Activated CD4-positive, CD25-positive, alpha-beta regulatory T cell treated with anti-CD3 and anti-CD28 coated beads, Interleukin-2, amount 50 U/mL, for 24 hours (primary cell): ENCODE results near the gene PELO.
"Not testable (repeated sequence)": the region's sequence is repeated elsewhere in the genome, so short reads cannot be mapped to it uniquely, and the experiment has no call there.

Experiments used
- ATAC-seq, 2 donors: fragments of 150-1000 bp; cut with Tn5 transposase; one replicate each; pipeline ENCODE4 v1.10.0; 2021; ENCODE audit warnings: mild to moderate bottlenecking in 1 of 2, moderate library complexity in 1 of 2

The PELO gene

DNA sequence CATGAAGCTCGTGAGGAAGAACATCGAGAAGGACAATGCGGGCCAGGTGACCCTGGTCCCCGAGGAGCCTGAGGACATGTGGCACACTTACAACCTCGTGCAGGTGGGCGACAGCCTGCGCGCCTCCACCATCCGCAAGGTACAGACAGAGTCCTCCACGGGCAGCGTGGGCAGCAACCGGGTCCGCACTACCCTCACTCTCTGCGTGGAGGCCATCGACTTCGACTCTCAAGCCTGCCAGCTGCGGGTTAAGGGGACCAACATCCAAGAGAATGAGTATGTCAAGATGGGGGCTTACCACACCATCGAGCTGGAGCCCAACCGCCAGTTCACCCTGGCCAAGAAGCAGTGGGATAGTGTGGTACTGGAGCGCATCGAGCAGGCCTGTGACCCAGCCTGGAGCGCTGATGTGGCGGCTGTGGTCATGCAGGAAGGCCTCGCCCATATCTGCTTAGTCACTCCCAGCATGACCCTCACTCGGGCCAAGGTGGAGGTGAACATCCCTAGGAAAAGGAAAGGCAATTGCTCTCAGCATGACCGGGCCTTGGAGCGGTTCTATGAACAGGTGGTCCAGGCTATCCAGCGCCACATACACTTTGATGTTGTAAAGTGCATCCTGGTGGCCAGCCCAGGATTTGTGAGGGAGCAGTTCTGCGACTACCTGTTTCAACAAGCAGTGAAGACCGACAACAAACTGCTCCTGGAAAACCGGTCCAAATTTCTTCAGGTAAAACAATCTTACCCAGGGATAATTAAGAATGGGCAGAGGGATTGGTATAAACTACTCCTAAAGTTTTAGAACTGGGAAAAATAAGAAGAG lies 12.9 kb downstream of the PELO start:
- ATAC-seq, result peak; percentile 71 to 72

DNA sequence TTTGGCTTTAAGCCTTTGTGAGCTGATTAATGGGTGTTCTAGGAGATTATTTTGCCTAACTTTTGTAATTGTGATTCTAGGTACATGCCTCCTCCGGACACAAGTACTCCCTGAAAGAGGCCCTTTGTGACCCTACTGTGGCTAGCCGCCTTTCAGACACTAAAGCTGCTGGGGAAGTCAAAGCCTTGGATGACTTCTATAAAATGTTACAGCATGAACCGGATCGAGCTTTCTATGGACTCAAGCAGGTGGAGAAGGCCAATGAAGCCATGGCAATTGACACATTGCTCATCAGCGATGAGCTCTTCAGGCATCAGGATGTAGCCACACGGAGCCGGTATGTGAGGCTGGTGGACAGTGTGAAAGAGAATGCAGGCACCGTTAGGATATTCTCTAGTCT lies 13.6 kb downstream of the PELO start:
- no peak for ATAC-seq

DNA sequence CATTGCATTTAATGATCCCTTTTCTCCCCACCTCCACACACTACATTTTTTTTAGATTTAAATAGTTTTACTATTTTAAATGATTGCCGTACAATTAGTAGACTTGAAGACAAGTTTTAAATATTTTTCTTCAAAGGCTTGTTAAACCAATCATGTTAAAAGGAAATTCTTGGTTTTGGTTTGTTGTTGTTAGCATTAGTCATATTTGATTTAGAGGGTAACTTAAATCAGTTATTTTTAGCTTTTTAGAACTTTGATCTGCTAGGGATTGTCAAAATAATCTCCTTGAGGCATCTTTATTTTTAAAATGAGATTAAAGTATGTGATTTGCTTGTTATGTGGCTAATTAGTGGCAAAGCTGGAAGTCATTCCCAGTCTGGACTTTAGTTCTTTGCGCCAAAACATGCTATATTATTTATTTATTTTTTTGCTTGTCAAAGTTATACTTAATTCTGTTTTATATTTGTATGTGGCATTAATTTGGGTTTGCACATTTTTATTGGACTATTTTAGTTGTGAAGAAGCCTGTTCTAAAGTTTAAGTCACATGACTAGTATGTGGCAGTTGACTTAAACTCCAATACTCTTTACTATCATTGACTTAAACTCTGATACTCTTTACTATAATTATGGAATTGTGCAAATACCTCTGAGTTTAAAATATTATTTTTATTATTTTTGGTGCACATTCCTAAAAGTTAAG lies 14.7 kb downstream of the PELO start:
- ATAC-seq, result no peak

DNA sequence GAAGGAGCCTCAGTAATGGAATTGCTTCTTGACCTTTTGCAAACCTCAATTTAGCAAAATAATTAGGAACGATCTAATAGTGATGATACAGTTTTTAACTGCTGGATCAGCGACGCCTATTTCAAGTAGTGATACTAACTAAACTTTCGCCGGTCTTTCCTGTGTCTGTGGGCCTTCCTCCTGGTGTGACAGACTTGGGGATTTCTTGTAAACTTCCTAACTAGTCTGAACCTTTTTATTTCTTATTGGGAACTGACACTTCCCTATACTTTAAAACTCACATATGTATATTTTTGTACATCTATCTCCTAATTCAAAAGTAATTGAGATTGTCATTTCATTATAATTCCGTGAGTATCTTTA lies 15.2 kb downstream of the PELO start:
- ATAC-seq, result no peak

DNA sequence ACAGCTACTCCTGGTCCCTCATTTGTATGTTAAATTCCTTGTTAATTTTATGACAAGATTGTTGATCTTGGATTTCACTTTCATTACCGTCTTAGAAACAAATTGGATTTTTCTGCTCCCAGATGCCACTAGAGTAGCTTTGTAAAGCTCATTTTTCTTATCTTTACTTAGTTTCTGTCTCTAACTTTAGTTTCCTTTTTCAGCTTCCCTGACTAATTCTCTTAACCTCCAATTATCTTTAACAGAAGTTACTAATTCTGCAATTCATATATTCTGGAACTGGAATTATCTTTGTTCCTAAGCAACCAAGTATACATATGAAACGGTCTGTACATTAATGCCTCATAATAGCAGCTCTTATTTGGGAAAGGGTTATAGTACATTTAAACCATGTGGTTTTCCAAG lies 16.7 kb downstream of the PELO start:
- no peak for ATAC-seq

DNA sequence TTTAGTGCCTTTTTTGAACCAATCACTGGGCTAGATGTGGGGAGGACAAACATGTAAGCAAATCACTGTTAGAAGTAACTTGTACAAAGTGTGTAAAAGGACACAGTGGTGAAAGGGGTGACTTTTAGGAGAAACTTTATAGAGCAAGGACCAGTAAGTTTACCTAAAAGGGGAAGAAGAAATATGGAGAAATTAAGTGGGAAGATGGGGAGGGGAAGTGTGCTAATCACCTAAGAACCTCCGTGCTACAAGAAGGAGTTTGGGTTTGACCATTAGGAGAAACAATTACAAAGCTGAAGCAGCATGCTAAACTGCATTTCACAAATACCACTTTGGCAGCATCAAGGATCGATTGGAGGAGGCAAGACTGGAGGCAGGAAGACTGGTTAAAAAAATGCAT lies 17.3 kb downstream of the PELO start:
- ATAC-seq, result no peak

DNA sequence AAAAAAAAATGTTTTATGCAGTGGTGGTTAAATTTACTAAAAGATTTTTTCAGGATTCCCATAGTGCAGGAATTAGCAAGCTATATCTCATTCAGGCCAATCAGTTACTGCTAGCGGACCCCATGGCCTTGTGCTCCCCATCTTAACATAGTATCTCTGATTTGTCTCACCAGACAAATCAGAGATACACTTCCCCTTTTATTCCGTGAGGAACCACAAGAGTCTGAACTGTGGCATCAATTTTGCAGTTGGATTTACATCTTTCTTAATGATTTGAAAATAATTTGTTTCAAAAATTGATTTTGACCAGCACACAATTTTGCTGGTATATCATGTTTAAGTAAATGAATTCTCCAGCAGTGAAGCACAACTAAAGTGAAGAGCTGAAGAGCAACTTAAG lies 17.9 kb downstream of the PELO start:
- ATAC-seq, result no peak

DNA sequence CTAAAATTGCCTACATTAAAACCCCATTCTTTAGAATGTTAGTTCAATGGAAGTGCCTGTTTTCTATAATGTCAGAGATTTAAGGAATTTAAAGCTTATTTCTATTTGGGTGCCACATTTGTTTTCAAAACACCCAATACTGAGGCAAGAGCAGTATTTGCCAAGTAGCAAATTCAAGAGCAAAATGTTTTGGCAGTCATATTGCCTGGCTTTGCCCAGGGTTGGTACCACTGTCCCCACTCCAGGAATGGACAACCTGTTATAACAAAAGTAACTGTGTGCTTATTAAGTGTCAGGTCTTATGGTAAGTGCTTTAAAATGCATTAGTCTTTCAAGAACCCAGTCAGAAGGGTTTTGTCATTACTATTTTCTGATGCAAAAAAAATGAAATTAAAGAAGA lies 19.3 kb downstream of the PELO start:
- no peak for ATAC-seq

DNA sequence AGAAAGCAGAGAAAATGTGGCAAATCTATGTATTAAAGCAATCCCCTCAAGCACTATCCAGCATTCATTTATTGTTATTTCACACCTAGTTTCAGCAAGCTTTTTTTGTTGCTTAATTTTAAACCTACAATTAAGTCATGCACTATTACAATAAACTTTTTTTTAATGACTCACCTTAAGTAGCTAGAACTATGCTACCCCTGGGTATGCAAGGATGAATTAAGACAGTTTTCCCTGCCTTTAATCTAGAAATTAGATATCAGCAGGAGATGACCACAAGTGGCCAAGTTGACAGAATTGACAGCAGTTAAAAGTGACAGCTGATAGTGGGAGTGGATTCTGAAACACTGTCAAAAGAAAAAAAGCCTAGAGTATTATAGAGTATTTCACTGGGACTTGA lies 20.0 kb downstream of the PELO start:
- no peak for ATAC-seq

DNA sequence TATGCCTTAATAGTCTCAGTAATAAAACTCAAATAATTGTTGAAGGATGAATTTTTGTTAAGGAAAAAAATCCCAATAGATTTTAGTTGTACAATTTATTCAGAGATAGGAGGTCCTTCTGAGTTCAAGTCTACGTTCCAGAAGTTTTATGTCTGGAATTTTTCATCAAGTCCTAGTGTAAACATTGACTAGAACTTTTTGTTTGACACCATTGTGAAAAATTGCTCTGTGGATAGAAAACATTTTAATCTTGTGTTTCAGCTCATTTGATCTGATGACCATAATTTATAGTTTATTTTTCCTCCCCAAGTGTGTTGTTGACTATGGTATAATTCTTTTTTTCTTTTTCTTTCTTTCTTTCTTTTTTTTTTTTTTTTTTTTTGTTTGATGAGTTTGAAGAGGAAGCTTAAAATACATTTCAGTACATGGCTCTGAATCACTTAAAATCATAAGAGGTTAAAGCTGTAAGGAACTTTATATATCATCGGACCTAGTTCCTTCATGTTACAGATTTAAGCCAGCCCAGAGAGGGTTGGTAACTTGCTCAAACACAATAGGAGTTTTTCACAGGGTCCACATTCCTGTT lies 20.7 kb downstream of the PELO start:
- no peak for ATAC-seq

DNA sequence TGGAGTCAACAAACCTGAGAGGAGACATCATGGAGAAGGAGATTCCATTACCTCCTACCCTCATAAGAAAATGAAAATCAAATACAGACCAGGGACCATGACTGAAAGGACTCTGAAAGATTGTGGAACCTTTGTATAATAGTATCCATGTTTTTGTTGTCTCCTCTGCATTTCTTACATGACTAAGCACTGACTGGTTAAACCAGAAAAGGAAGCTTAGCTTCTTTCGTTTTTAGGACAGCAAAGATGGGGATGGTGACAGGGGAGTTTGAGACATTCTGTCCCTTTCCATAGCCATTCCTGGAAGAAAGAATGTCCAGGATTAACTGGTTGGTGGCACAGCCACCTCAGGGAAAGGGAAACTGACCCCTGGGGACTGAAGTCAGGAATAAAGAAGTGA lies 22.2 kb downstream of the PELO start:
- peak in 1 of 2 donors; percentile 21 for ATAC-seq

DNA sequence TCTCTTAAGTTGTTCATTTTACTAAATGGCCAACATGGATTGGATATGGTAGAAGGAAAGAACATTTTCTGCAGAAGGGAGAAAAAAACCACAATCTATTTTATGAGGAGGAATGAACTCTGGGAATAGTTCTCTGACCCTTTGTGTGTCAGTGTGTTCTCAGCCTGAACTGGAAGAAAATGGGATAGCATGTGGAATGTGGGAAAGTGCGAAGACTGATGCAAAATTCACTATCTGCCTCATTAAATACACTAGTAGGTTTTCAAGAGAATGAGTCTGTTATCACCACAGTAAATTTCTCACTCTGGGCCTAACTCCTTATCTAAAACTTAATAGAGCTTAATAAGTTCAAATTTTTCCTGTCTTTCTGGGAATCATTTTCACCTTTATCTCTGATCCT lies 22.7 kb downstream of the PELO start:
- ATAC-seq, result no peak

DNA sequence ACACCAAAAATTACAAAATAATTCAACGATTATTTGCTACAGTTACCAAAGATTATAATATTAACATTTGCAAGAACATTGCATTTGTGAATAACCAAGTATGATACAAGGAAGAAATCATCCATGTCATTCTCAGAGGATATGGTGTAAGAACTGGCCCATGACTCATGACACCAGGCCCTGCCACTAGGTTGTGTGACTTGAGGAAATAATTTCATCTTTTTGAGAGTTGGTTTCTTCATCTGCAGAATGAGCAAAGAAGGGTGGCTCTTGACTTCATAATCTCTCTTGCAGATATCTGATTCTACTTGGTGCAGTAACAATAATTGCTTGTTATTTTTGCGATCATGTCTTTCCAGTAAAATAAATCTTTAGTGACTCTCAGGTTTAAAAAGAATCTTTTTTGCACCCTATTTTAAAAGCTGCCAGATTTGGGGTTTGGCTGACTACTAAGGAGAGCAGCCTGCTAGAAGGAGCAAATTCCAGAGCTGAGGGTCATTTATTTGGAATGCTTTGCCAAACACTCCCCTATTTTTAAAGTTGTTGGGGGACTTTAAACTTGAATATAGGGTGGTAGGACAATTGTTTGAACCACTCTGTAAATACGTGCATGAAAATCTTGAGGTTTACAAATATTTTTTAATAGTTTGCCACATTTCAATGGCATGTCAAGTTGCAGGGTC lies 23.5 kb downstream of the PELO start:
- ATAC-seq, result no peak

DNA sequence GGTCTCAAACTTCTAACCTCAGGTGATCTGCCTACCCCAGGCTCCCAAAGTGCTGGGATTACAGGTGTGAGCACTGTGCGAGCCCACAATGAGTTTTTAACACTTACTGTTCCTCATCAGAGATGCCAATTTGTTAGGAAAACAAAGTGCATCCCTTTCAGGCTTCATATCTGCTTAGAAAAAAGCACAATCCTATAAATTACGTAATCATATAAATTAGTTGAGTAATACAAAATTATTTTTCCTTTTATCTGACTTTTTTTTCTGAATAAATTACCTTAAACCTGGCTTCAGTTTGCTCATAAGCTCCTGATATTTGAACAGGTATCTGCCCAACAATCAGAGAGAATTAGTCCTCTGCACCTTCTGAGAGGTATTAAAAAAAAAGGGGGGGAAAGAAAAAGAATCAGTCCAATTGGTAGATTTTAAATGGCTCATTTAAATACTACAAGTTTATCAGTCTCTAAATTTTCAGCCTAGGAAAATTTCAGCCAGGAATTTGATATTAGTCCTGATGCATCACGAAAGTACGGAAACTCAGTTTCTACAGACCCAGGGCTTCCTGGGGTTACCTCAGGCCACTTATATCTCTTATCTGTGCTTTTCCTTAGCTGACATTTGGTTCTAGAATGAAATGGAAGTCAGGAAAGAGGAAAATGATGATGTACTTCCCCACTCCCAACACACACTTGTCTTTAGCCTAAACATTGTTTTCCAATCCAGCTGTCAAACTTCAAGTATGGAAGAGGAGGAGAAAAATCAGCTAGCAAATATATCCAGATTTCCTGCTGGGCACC lies 26.8 kb downstream of the PELO start:
- no peak for ATAC-seq

DNA sequence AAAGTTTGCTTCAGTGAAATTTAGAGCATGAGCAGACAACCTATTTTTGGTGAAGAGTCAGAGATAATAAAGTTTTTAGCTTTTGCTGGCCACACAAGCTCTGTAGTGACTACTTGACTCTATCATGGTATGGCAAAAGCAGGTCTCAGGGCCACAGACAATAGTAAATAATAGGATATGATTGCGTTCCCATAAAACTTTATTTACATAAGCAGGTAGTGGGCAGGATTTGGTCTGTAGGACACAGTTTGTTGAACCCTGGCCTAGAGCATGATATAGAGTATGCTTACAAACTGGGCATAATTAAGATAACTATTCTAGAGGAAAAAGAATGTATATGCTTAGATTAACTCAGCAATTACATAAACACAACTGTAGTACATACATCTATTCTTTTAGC lies 30.1 kb downstream of the PELO start:
- no peak for ATAC-seq

DNA sequence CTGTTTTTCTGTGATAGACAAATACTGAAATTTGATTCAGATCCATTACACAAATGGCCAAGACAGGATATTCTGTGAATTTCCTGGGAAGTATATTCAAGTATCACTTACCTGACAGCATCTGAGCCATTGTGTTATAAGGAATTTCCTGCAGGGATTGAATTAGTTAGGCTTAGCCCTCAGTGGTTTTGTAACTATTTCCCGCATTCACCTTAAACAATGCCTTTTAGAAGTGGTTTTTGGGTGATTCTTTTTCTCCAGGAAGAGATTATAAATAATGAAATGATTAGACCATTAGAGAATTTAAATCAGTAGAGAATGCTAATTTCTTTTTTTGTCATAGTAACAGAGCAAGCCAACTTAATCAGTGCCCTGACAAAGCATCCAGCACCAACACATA lies 30.6 kb downstream of the PELO start:
- ATAC-seq, result no peak

DNA sequence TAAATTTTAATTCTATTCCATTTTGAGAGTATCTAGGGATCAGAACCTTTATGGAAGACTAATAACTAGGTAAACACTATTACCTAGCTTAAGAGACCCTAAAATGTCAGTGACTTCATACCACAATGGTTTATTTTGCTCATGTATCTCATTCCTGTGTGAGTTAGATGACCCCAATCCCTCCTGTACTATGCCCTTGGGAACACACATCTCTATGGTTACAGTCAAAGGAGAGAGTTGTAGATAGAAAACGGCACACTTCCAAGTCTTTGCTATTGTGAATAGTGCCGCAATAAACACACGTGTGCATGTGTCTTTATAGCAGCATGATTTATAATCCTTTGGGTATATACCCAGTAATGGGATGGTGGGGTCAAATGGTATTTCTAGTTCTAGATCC lies 31.1 kb downstream of the PELO start:
- not testable (repeated sequence) for ATAC-seq

DNA sequence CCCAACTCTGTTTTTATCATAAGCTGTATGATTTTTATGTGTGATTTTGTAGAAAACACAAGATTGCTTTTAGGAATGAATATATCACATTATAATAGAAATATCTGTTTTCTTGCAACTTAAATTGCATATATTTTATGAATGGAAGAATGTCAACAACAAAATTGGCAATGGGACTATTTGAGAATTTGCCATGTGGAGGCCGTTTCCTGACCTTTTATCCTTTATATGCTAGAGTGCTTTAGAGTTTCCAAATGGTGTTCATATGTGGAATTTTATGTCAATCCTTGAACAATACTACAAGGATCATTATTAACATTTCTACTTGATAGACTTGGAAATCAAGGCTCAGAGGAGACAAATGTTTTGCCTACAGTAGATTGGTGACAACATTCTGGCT lies 34.2 kb downstream of the PELO start:
- ATAC-seq, result no peak

DNA sequence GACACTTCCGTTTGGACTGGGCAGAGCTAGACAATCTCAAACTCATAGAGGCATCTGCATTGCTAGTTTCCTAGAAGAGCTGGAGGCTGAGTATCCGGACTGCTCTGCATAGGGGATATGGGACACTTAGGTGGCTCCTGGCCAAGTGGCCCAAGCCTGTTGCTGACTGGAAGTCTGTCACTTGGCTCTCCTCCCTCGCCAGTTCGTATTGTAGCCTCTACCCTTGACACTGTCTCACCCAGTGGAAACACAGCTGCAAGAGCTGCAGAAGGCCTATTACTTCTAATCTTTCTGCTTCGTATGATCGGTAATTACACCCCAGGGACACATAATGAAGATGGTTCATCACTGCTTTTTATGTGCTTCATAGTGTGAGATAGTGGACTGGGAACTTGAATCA lies 34.7 kb downstream of the PELO start:
- ATAC-seq, result no peak

DNA sequence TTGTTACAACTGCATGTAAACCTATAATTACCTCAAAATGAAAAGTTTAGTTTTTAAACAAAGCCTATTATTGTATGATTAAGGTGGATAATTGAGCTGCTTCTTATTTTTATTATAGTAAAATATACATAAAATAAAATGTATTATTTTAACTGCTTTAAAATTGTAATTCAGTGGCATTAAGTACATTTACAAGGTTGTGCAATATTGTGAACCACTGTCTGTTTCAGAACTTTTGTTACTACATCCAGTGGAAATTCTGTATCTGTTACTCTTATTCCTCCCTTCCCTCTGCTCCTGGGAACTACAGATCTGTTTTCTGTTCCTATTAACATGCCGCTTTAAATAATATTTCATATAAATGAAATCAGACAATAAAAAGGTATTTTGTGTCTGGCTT lies 37.1 kb downstream of the PELO start:
- no peak for ATAC-seq

DNA sequence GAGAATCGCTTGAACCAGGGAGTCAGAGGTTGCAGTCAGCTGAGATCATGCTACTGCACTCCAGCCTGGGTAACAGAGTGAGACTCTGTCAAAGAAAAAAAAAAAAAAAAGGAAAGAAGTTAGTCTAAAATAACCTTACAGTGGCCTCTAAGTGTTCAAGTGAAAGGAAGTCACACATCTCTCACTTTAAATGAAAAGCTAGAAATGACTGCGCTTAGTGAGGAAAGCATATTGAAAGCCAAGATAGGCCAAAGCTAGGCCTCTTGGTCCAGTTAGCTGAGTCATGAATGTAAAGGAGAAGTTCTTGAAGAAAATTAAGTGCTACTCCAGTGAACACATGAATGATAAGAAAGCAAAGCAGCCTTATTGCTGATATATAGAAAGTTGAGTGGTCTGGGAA lies 38.1 kb downstream of the PELO start:
- no peak for ATAC-seq

DNA sequence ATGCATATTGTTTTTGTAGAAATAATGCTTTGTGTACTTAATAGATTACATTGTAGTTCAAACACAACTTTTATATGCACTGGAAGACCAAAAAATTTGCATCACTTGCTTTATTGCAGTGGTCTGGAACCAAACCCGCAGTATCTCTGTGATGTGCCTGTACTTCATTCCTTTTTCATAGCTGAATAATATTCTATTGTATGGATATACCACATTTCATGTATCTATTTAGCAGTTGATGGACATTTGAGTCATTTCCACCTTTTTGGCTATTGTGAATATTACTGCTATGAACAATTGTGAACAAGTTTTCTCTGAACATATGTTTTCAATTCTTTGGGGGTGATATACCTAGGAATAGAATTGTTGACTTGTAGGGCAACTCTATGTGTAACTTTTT lies 40.1 kb downstream of the PELO start:
- ATAC-seq, result no peak

DNA sequence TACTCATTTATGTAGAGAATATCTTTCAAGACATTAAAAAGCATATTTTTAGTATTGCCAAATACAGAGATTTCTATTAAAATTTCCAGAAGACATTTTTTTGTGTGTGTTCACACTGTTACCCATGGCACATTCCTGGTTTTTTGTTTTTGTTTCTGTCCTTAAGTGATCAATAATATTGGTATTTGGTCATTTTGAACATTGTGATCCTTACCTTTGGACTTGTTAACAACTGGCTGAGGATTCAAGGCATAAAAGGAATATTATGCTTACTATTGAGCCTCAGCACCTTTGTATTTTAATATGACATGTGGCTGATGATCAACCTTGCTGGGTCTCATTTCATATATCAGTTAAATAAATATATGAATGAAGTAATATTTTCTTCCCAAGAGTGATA lies 41.9 kb downstream of the PELO start:
- ATAC-seq, result no peak
